ENCODE results near the gene PTPRS.
A peak's percentile ranks its signal among the peaks of the same experiment; 100 is the strongest.
"Not testable (repeated sequence)": the region's sequence is repeated elsewhere in the genome, so short reads cannot be mapped to it uniquely, and the experiment has no call there.

Gene PTPRS

GRCh38 chr19:5372572-5373200, 32.1 kb upstream of the PTPRS start:
- H3K4me3 ChIP-seq (ENCODE audit: low read depth, low read length), result no peak overlapping the region
- no peak for TF ChIP-seq CTCF (conservative IDR thresholded peaks at IDR 0.05; ENCODE audit: low read depth, low read length)
- DNase-seq (ENCODE audit: low read depth), result no peak

GRCh38 chr19:5369962-5370367, 29.4 kb upstream of the PTPRS start:
- H3K4me3 ChIP-seq (ENCODE audit: low read depth, low read length), result no peak overlapping the region
- peak; percentile 56 for DNase-seq (ENCODE audit: low read depth)
- TF ChIP-seq CTCF (conservative IDR thresholded peaks at IDR 0.05; ENCODE audit: low read depth, low read length), result peak; percentile 82

GRCh38 chr19:5369304-5369703, 28.7 kb upstream of the PTPRS start:
- DNase-seq (ENCODE audit: low read depth), result no peak
- no peak for TF ChIP-seq CTCF (conservative IDR thresholded peaks at IDR 0.05; ENCODE audit: low read depth, low read length)
- no peak overlapping the region for H3K4me3 ChIP-seq (ENCODE audit: low read depth, low read length)

- no peak for DNase-seq (ENCODE audit: low read depth)
- no peak overlapping the region for H3K4me3 ChIP-seq (ENCODE audit: low read depth, low read length)
- no peak for TF ChIP-seq CTCF (conservative IDR thresholded peaks at IDR 0.05; ENCODE audit: low read depth, low read length)
Measured at GRCh38 chr19:5367530-5368133, 27.0 kb upstream of the PTPRS start.

DNA sequence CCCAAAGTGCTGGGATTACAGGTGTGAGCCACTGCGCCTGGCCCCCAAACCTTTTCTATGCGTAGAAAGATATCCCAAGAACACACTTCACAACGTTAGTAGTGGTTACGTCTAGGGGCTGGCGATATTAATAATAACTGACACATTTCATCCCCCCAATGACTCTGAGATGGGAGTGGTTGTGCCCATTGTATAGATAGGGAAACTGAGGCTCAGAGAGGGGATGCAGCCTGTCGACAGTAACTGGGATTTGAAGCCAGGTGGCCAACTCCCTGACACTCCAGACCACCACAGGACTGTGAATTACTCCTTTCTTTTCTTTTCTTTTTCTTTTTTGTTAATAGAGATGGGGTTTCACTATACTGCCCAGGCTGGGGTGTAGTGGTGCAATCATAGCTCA, 25.3 kb upstream of the PTPRS start:
- no peak for TF ChIP-seq CTCF (conservative IDR thresholded peaks at IDR 0.05; ENCODE audit: low read depth, low read length)
- no peak for DNase-seq (ENCODE audit: low read depth)
- H3K4me3 ChIP-seq (ENCODE audit: low read depth, low read length), result no peak overlapping the region

DNA sequence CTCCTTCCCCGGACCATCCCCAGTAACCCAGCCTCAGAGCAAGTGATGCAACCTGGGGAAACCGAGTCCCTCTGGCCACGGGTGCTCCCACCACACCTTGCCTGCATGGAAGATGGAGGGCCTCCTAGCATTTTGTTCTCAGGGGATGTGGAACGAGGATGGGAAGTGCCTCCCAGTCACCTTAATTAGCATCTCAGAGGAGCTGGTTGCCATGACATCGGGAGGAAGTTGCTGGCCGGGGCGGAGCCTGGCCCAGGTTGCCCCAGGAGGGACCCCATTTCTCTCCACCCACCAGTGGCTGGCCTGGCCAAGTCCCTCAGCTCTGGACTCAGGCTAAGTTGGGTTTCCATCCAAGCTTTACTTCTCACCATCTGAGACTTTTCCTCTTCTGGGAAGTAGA, 24.1 kb upstream of the PTPRS start:
- no peak for TF ChIP-seq CTCF (conservative IDR thresholded peaks at IDR 0.05; ENCODE audit: low read depth, low read length)
- no peak for DNase-seq (ENCODE audit: low read depth)
- no peak overlapping the region for H3K4me3 ChIP-seq (ENCODE audit: low read depth, low read length)

- not testable (repeated sequence) for DNase-seq (ENCODE audit: low read depth); H3K4me3 ChIP-seq (ENCODE audit: low read depth, low read length)
Measured at GRCh38 chr19:5361839-5362238, 21.2 kb upstream of the PTPRS start.
